HG03064 (cell line): Measurements from ENCODE around the gene ZNF260.
"Not testable (repeated sequence)": the region's sequence is repeated elsewhere in the genome, so short reads cannot be mapped to it uniquely, and the experiment has no call there.

Experiments
- ATAC-seq: cut with Tn5 transposase; IDR thresholded peaks from one replicate; pipeline ENCODE4 v1.9.1; 2021; ENCODE audit warnings: low read depth; ENCODE audit not compliant: unreplicated experiment

The ZNF260 gene

GRCh38 chr19:36528194-36528920 lies at the start of gene ZNF260:
TSS of gene ZNF260 (minus strand) at chr19:36528271. CDS start at chr19:36515238, 13,033 bp downstream.
- ATAC-seq, result peak; percentile 81

- no peak for ATAC-seq
Measured at GRCh38 chr19:36577271-36577996, 49.4 kb upstream of the ZNF260 start.

- no peak for ATAC-seq
Measured at GRCh38 chr19:36574741-36575140, 46.7 kb upstream of the ZNF260 start.

GRCh38 chr19:36573895-36574720 lies 46.0 kb upstream of the ZNF260 start:
- ATAC-seq, result no peak

GRCh38 chr19:36573020-36573894 lies 45.2 kb upstream of the ZNF260 start, which contains the start of gene ZNF529:
TSS of gene ZNF529 (minus strand) at chr19:36573292. CDS start at chr19:36572346, 946 bp downstream.
- ATAC-seq, result peak; percentile 80

- ATAC-seq, result no peak
Measured at GRCh38 chr19:36572593-36573019, 44.5 kb upstream of the ZNF260 start.

- ATAC-seq, result no peak
Measured at GRCh38 chr19:36564391-36564790, 36.3 kb upstream of the ZNF260 start.

- no peak for ATAC-seq
Measured at GRCh38 chr19:36547001-36547732, 19.1 kb upstream of the ZNF260 start.

GRCh38 chr19:36528921-36529518 lies 949 bp upstream of the ZNF260 start:
- peak; percentile 6 for ATAC-seq

GRCh38 chr19:36527873-36528193 lies 238 bp downstream of the ZNF260 start:
- ATAC-seq, result no peak

GRCh38 chr19:36527341-36527740 lies 730 bp downstream of the ZNF260 start:
- ATAC-seq, result no peak

- no peak for ATAC-seq
Measured at GRCh38 chr19:36526581-36526980, 1.5 kb downstream of the ZNF260 start.

GRCh38 chr19:36524617-36525016 lies 3.5 kb downstream of the ZNF260 start:
- ATAC-seq, result no peak

- ATAC-seq, result no peak
Measured at GRCh38 chr19:36514012-36514612, 14.0 kb downstream of the ZNF260 start.

- no peak for ATAC-seq
Measured at GRCh38 chr19:36508325-36508724, 19.7 kb downstream of the ZNF260 start.

GRCh38 chr19:36501973-36502372 lies 26.1 kb downstream of the ZNF260 start:
- no peak for ATAC-seq

GRCh38 chr19:36497001-36497400 lies 31.1 kb downstream of the ZNF260 start:
- no peak for ATAC-seq

GRCh38 chr19:36492689-36493453 lies 35.2 kb downstream of the ZNF260 start:
- not testable (repeated sequence) for ATAC-seq
